ENCODE results near the gene AHNAK2.

AHNAK2 gene

GRCh38 chr14:104977008-104977680, 1.0 kb downstream of the AHNAK2 start:
- H3K4me3 ChIP-seq (replicated peaks; ENCODE audit: insufficient read depth, low read length): no peak overlapping the region
- no peak overlapping the region for H3K27ac ChIP-seq (replicated peaks)
- H3K27me3 ChIP-seq (ENCODE audit: insufficient read depth, poor library complexity, severe bottlenecking): peaks cover 17% of the 10 kb centered on the region
- DNase-seq (ENCODE audit: low read depth in 1 of 2, low spot score in 1 of 2): no peak
- TF ChIP-seq SPI1 (IDR thresholded peaks at IDR 0.05; ENCODE audit: borderline replicate concordance, low read depth) (no peak), GABPA (IDR thresholded peaks at IDR 0.05; ENCODE audit: low read depth) (no peak), POLR2AphosphoS5 (IDR thresholded peaks at IDR 0.05; ENCODE audit: low read depth) (no peak), REST (IDR thresholded peaks at IDR 0.05; ENCODE audit: insufficient replicate concordance, low read depth) (no peak), CTCF (IDR thresholded peaks at IDR 0.05; ENCODE audit: insufficient read depth, low read length) (no peak)

GRCh38 chr14:104976198-104977007, 1.8 kb downstream of the AHNAK2 start:
- Histone ChIP-seq H3K27me3 (ENCODE audit: insufficient read depth, poor library complexity, severe bottlenecking) (peaks cover 17% of the 10 kb centered on the region), H3K27ac (replicated peaks) (no peak overlapping the region), H3K4me3 (replicated peaks; ENCODE audit: insufficient read depth, low read length) (no peak overlapping the region)
- TF ChIP-seq REST (IDR thresholded peaks at IDR 0.05; ENCODE audit: insufficient replicate concordance, low read depth) (no peak), GABPA (IDR thresholded peaks at IDR 0.05; ENCODE audit: low read depth) (no peak), CTCF (IDR thresholded peaks at IDR 0.05; ENCODE audit: insufficient read depth, low read length) (peak; percentile 94)
- peak; percentile 60 to 80 for DNase-seq (ENCODE audit: low read depth in 1 of 2, low spot score in 1 of 2)

- no peak overlapping the region for H3K27ac ChIP-seq (replicated peaks)
- DNase-seq (ENCODE audit: low read depth in 1 of 2, low spot score in 1 of 2): peak in 1 of 2 experiments; percentile 10
- peaks cover 17% of the 10 kb centered on the region for H3K27me3 ChIP-seq (ENCODE audit: insufficient read depth, poor library complexity, severe bottlenecking)
- no peak overlapping the region for H3K4me3 ChIP-seq (replicated peaks; ENCODE audit: insufficient read depth, low read length)
- no peak for TF ChIP-seq GABPA (IDR thresholded peaks at IDR 0.05; ENCODE audit: low read depth)
- TF ChIP-seq POLR2AphosphoS5 (IDR thresholded peaks at IDR 0.05; ENCODE audit: low read depth): no peak
- no peak for TF ChIP-seq SPI1 (IDR thresholded peaks at IDR 0.05; ENCODE audit: borderline replicate concordance, low read depth)
- TF ChIP-seq REST (IDR thresholded peaks at IDR 0.05; ENCODE audit: insufficient replicate concordance, low read depth): no peak
- TF ChIP-seq CTCF (IDR thresholded peaks at IDR 0.05; ENCODE audit: insufficient read depth, low read length): no peak
Observed at GRCh38 chr14:104975481-104976197, 2.5 kb downstream of the AHNAK2 start.

Data from HL-60 (cell line).